Adipocyte (in vitro differentiated cells): ENCODE data around the gene DPP6.

Experiments
- DNase-seq: peaks from one replicate; pipeline ENCODE4 v3.0.0-alpha.2; 2015; ENCODE audit warnings: low read depth
- H3K27me3 ChIP-seq: replicated peaks from 2 replicates; pipeline ENCODE4 v1.7.0; 2013; ENCODE audit warnings: mild to moderate bottlenecking, low read length, moderate library complexity; ENCODE audit not compliant: control insufficient read depth, insufficient read depth
- H3K36me3 ChIP-seq: 2 replicates; pipeline ENCODE4 v1.7.0; 2013; ENCODE audit warnings: low read length, mild to moderate bottlenecking, moderate library complexity; ENCODE audit not compliant: control insufficient read depth, insufficient read depth, severe bottlenecking
- H3K4me1 ChIP-seq: 2 replicates; pipeline ENCODE4 v1.7.0; 2013; ENCODE audit warnings: mild to moderate bottlenecking, low read length, moderate library complexity; ENCODE audit not compliant: control insufficient read depth, insufficient read depth
- H3K4me3 ChIP-seq: 2 replicates; pipeline ENCODE4 v1.7.0; 2013; ENCODE audit warnings: mild to moderate bottlenecking, low read length, moderate library complexity
- H3K9ac ChIP-seq: 2 replicates; pipeline ENCODE4 v1.7.0; 2013; ENCODE audit warnings: mild to moderate bottlenecking, low read length, moderate library complexity
- H3K9me3 ChIP-seq: 2 replicates; pipeline ENCODE4 v1.7.0; 2013; ENCODE audit warnings: mild to moderate bottlenecking, low read length, moderate library complexity; ENCODE audit not compliant: control insufficient read depth

The DPP6 gene

GRCh38 chr7:154426778-154427177 lies 374.6 kb downstream of the DPP6 start:
- no peaks in the 10 kb centered on the region for H3K27me3 ChIP-seq
- H3K36me3 ChIP-seq: no peaks in the 10 kb centered on the region
- no peak overlapping the region for H3K4me3 ChIP-seq
- no peak for DNase-seq
- H3K9me3 ChIP-seq: peaks cover 2% of the 10 kb centered on the region
- no peak overlapping the region for H3K9ac ChIP-seq
- no peaks in the 10 kb centered on the region for H3K4me1 ChIP-seq

DNA sequence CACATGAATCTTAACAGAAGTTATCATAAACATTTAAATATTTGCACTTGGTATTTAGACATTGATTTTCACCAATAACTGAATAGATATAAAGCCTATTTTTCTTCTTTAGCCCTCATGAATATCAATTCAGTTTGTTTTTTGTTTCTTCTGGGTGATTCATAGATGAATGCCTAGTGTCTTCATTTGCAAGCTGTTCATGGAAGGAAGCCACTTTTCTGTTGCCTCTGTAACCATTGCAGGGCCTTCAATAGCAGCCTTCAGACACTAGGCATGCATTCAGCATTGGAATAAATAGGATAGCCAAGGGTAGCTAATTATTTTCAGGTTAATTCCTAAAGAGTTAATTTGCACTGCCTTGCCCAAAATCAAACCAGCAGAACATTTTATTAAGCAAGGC lies 375.3 kb downstream of the DPP6 start:
- Histone ChIP-seq H3K36me3 (no peaks in the 10 kb centered on the region), H3K4me3 (no peak overlapping the region), H3K9me3 (no peaks in the 10 kb centered on the region), H3K27me3 (no peaks in the 10 kb centered on the region), H3K4me1 (no peaks in the 10 kb centered on the region), H3K9ac (no peak overlapping the region)
- DNase-seq: no peak

DNA sequence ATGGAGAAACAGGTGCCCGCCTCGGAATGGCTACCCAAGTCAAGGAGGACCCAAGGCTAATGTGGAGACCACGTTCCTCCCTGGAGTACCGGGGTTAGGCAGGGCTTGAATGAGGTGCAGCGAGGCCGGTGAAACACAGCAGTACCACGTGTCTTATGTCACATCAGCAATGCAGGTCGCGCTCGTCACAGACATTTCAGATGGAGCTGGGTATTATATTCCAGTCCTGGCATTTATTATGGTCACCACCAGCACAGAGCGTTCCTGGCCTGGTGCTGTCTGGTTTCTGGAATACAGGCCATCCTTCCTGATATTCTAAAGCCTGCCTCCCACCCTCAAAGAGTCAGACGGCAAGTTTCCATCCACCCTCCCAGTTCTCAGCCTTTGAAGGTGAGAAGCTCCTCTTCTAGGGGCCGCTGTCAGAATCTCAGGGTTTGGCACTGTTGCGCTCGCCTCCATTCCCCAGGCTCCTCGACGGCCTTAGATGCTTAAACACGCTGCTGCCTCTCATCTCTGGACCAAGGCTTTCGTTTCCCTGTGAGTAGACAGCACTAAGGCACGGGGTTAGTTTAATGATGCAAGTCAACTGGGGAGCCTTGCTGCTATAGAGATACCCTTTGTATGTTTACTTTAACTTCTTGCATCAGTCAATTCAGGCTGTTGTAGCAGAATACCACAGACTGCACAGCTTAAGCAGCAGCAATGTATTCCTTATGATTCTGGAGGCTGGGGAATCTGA lies 377.6 kb downstream of the DPP6 start:
- Histone ChIP-seq H3K9me3 (no peaks in the 10 kb centered on the region), H3K4me1 (no peaks in the 10 kb centered on the region), H3K4me3 (no peak overlapping the region), H3K36me3 (no peaks in the 10 kb centered on the region), H3K27me3 (no peaks in the 10 kb centered on the region), H3K9ac (no peak overlapping the region)
- DNase-seq: no peak

- Histone ChIP-seq H3K9me3 (no peaks in the 10 kb centered on the region), H3K36me3 (no peaks in the 10 kb centered on the region), H3K9ac (no peak overlapping the region), H3K27me3 (no peaks in the 10 kb centered on the region), H3K4me3 (no peak overlapping the region), H3K4me1 (no peaks in the 10 kb centered on the region)
- DNase-seq: no peak
Observed at GRCh38 chr7:154430640-154431039, 378.4 kb downstream of the DPP6 start.

DNA sequence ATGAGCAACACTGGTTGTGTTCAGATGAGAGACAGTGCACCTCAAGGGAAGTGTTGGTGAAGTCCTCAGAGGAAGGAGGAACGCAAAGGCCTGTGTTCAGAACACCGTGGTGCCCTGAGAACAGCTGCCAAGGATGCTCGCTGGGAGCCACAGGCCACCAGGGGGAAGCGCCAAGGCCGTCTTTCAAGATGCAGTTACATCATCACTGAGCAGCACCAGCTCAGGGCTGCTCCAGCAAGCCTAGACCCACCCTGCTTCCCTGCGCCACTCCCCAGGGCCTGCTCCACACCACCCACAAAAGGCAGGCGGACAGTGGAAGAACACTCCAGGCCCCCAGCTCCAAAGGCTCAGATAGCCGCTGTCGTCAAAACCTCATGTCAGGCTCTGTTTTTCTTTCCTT lies 378.8 kb downstream of the DPP6 start:
- no peak overlapping the region for H3K4me3 ChIP-seq
- no peak for DNase-seq

DNA sequence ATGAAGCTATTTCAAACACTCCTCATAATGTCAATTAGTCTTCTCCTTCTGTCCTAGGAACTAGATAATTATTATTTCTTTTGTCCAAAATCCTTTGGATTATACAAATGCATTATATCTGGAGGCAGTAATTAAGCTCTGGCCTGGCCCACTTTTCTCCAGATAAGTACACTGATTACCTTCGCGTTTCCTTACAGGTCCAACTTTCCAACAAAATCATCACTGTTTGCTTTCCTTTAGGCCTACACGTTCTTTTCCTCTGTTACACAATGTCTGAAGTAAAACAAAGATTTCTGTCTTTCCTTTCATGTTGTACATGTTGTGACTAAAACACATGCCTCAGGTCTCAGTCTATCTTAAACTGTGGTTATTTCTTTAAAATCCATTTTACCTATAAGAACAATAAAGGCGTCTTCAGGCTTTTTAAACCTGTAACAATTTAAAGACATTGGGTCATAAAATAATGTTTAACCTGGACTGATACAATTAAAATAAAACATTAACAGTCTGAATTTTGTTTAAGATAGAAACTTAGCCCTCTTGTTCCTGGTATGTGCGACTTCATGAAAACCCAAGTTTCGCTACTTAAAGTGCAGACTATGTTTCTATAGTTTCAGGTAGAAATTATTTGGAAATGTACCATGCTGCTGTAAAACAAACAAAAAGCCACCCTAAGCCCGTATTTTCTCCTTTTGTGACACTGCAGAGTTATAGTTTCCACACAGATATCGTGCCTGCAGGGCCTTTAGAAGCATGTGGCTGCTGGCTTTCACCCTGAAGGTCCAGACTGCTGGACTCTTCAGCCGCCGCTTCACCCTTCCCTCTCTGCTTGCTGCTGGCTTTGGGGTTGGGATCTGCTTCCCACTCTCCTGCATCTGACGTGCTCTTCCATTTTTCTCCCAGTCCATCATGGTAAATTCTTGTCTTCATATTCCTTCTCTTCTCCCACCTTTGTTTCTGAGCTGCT lies 381.7 kb downstream of the DPP6 start:
- no peak overlapping the region for H3K4me3 ChIP-seq
- no peaks in the 10 kb centered on the region for H3K9me3 ChIP-seq
- no peaks in the 10 kb centered on the region for H3K36me3 ChIP-seq
- H3K4me1 ChIP-seq: no peaks in the 10 kb centered on the region
- H3K27me3 ChIP-seq: no peaks in the 10 kb centered on the region
- no peak for DNase-seq
- no peak overlapping the region for H3K9ac ChIP-seq

More for the DNA sequence above, 378.8 kb downstream of the DPP6 start:
- Histone ChIP-seq H3K4me1 (no peaks in the 10 kb centered on the region), H3K9me3 (no peaks in the 10 kb centered on the region), H3K9ac (no peak overlapping the region), H3K36me3 (no peaks in the 10 kb centered on the region), H3K27me3 (no peaks in the 10 kb centered on the region)

DNA sequence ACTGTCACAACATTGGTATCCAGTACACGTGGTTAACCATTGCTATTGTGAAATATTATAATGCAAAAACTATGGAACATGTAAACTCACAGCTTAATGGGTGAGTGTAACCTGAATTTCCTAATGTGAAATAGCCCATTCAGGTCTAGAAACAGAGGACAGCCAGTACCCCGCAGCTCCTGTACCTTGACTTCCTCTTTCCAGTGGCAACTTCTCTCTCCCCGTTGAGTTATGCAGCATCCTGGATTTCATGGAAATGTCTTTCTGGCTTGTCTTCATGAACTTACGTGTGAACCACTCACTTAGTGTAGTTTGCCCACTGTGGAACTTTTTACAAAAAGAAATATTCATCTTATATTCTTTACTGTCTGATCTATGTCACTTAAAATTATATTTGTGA lies 384.4 kb downstream of the DPP6 start:
- Histone ChIP-seq H3K36me3 (no peaks in the 10 kb centered on the region), H3K9ac (no peak overlapping the region), H3K9me3 (no peaks in the 10 kb centered on the region), H3K27me3 (no peaks in the 10 kb centered on the region), H3K4me1 (no peaks in the 10 kb centered on the region), H3K4me3 (no peak overlapping the region)
- no peak for DNase-seq

DNA sequence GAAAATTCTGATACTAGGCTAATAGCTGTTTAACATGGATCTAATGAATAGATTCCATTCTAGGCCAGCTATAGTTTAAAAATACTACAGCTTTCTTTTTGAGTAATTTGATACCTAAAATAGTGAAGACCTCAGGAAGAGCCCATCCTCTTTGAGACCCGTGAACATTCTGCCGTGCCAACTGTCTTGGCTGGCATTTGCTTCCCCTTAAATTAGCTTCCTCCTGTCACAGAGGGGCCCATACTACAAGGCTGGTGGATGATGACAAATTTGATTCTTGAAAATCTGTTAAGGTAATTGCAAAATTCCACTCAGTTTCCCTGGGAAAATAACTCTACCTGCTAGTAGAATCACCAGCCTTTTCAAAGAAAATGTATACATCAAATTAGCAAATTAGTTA lies 385.0 kb downstream of the DPP6 start:
- H3K27me3 ChIP-seq: no peaks in the 10 kb centered on the region
- H3K4me3 ChIP-seq: no peak overlapping the region
- DNase-seq: no peak
- H3K4me1 ChIP-seq: no peaks in the 10 kb centered on the region
- H3K36me3 ChIP-seq: no peaks in the 10 kb centered on the region
- H3K9ac ChIP-seq: no peak overlapping the region
- H3K9me3 ChIP-seq: no peaks in the 10 kb centered on the region

DNA sequence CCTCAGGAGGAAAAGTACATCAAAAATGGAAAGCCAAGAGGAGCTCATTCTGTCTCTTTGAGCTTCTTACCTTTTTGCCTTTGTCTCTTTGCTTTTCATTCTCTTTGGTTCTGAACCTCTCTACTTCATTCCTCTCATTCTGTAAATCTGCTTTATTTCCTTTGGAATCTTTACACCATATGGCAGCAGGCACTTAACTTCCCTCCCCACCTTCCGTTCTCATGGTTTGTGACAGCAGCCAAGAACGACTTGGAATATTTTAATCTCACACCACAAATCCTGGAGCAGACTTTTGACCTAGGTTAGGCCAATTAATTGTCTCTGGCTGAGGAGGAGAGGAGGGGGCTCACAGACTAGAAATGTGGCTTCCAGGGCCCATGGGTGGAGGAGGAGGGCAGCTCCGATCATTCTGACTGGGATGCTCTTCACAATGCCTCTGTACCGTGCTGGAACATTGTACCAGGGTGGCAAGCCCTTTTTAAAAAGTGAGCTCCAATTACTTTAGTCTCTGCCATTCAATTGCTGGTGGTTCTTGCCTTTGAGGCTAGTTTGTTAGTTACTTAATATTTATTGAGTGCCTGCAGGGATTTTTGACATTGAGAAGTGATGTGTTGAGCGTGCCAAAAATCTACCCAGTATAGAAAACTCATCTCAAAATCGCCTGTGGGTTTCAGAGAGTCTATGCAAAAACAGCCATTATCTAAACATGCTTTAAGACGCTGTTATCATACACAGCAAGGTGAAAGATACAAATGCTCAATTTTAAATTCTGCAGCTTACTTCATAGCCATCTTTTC lies 386.6 kb downstream of the DPP6 start:
- no peak overlapping the region for H3K4me3 ChIP-seq
- no peak overlapping the region for H3K9ac ChIP-seq
- no peaks in the 10 kb centered on the region for H3K4me1 ChIP-seq
- no peaks in the 10 kb centered on the region for H3K9me3 ChIP-seq
- H3K27me3 ChIP-seq: no peaks in the 10 kb centered on the region
- no peak for DNase-seq
- H3K36me3 ChIP-seq: no peaks in the 10 kb centered on the region

GRCh38 chr7:154440058-154440457 lies 387.9 kb downstream of the DPP6 start:
- H3K4me1 ChIP-seq: no peaks in the 10 kb centered on the region
- no peaks in the 10 kb centered on the region for H3K9me3 ChIP-seq
- DNase-seq: no peak
- H3K27me3 ChIP-seq: no peaks in the 10 kb centered on the region
- no peaks in the 10 kb centered on the region for H3K36me3 ChIP-seq
- H3K9ac ChIP-seq: no peak overlapping the region
- no peak overlapping the region for H3K4me3 ChIP-seq

DNA sequence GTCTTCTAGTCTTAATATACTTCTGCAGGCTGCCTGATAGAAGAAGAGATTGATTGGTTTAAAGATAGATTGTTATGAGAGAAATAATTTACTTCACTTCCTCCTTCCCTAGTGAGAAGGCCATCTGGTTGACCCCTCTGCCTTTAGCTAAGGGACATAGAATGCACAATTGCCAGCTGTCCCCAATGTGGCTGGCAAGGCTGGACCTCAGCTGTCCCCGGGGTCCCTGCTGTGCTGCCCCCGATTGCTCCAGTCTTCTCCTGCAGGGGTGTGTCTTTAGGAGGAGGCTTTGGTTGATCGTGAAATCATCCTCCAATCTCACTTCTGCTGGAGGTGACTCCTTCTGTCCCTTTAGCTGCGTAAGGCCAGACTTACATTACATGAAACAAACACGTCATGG lies 388.5 kb downstream of the DPP6 start:
- Histone ChIP-seq H3K4me3 (no peak overlapping the region), H3K36me3 (no peaks in the 10 kb centered on the region), H3K4me1 (no peaks in the 10 kb centered on the region), H3K9me3 (peaks cover 3% of the 10 kb centered on the region), H3K9ac (no peak overlapping the region), H3K27me3 (no peaks in the 10 kb centered on the region)
- no peak for DNase-seq
